ENCODE measurements around the gene SH3BP2.

SH3BP2 gene

DNA sequence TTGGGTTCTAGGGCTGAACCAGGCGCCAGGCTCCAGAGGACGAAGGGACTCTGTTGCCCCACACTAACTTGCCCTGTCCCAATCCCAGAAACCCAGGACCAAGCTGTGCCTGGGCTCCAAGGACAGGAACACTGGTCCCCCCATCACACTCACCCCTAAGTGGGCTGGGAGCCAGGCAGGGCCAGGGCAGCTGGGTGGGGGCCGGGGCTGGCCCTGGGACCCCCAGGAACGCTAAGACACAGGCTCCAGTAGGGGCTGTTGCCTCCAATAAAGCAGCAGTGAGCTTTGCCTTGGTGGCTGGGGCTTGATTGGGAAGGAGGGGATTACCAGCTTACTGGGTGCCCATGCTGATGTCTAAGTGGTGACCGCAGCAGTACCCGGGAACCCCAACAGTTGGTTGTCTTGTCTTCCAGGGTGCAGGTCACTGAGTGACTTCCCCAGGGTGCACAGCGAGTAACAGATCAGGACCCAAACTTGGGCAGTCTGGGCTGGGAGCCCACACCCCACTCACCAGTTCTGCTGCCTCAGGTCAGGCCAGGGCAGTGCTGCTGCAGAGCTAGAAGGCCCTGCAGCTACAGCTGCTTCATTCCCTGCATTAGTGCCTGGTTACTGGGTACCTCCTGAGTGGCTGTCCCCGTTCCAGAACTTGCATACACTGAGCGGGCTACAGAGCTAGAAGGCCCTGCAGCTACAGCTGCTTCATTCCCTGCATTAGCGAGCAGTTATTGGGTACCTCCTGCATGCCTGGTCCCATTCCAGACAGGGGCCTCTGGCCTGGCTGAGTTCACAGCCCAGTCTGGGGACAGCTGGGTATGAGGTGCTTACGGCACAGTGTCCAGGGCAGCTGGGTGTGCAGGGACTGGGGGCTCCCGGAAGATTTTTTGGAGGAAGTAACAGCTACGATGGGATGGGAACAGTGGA is 41.4 kb downstream of the SH3BP2 start:
- no peak for DNase-seq

DNA sequence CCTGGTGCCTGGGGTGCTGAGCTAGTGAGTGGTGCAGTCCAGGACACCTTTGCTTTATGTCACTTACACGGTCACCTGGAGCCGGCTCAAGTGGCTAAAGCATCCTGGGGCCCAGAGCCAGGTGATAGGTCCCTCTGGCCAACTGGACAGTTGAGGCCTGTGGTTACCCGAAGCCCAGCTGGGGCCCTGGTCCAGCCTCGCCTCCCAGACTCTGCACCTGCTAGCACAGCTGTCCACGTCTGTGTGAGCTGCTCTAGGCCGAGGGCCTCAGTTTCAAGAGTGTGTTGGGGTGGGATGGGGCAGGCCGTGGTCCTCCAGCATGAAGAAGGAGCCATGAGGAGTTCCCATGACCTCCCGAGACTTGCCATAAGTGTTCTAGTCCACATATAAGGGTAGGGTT is 43.1 kb downstream of the SH3BP2 start:
- DNase-seq = no peak

DNA sequence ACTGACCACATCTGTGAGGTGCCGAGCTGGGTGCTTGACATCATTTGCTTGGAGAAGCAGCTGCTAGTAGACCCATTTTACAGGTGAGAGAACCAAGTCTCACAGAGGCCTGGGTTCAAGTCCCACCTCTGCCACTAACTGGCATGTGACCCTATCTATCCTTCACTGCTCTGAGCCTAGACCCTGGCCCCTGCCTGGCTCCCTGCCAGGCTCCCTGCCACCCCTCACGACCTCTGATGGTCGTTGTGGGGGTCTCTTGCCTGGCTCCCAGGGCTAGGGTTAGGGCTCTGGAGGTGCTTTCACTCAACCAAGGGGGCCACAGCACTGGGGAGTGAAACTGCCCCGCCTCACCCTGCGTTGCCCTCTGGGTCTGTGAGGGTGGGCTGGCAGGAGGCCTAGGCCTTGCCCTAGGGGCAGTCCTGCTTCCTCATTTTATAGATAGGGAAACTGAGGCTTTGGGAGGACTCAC is 43.5 kb downstream of the SH3BP2 start:
- no peak for DNase-seq

DNA sequence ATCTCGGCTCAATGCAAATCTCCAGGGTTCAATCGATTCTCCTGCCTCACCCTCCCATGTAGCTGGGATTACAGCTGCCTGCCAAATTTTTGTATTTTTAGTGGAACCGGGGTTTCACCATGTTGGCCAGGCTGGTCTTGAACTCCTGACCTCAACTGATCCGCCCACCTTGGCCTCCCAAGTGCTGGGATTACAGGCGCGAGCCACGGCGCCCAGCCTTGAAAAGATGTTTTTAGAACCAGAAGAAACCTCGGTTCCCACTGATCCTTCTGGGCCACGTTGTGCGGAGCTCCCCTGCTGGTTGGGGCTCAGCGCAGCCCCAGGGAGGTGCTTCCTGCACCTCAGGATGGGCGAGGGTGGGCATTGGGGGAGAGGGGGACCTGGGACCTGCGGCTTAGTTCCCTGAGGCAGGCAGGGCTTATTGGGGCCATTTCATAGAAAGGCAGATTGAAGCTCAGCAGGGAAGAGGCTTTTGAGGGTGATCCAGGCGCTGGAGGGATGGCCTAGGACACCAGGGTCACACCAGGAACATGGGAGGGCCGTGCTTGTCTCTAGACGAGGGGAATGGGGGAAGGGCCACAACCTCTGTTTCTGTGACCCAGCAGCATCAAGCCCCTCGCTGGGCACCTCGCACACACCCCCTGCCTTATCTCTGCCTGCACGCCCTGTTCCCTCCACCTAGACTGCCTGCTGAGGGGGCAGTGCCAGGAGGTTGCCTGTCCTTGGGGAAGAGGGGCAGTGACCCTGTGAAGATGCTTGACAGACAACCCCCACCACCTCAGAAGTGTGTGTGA is 44.4 kb downstream of the SH3BP2 start:
- no peak for DNase-seq

DNA sequence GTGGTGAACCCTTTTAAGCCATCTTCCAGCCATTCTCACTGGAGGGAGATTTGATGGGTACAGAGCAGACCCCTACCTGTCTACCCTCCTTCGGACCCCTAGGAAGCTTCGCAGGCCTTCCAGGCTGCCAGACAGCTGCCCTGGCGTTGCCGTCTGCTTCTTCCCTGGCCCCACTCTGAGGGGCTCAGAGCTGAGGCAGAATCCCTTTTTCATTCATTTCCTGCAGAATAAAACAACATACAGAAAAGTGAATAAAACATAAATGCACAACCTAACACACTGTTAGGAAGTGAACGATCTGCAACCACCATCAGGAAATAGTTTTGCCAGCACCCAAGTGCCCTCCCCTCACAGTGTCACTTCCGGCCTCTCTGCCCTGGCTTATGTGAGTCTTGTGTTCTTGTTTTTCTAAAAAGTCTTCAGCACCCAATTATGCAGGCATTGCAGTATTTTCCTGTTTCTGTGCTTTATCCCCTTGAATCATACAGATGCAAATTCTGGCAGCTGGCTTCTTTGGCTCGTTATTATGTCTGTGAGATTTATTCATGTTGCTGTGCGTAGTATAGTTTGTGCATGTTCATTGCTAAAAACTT is 45.1 kb downstream of the SH3BP2 start:
- no peak for DNase-seq

DNA sequence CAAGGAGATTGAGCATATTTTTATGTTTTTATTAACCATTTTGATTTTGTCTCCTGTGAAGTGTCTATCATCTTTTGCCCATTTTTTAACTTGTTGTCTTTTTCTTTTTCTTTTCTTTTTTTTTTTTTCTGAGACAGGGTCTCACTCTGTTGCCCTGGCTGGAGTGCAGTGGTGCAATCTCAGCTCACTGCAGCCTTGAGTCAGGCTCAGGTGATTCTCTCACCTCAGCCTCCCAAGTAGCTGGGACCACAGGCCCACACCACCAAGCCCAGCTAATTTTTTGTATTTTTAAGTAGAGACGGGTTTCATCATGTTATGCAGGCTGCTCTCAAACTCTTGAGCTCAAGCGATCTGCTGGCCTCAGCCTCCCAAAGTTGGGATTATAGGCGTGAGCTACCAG is 46.2 kb downstream of the SH3BP2 start:
- DNase-seq = no peak

DNA sequence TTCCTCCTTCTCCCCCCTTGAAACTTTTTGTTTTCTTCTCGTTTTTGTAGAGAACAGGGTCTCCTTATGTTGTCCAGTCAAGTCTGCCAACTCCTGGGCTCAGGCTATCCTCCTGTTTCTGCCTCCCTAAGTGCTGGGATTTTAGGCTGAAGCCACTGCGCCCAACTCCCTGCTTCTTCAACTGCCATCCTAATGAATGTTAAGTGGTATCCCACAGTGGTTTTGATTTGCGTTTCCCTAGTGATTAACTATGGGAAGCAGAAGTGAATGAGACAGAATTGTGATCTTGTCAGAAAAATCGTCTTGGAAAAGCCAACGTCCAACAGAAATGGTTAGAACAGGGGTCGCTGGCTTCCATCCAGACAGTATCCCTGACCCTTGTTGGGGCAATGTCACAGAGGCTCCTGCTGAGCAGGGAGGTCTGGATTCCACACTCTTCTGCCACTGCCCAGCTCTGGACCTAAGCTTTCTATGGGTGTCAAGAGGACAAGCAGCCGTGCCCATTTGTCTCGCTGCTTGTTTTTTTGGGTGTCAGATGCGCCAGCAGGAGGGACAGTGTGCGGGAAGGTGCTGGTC is 49.9 kb downstream of the SH3BP2 start:
- DNase-seq = no peak

DNA sequence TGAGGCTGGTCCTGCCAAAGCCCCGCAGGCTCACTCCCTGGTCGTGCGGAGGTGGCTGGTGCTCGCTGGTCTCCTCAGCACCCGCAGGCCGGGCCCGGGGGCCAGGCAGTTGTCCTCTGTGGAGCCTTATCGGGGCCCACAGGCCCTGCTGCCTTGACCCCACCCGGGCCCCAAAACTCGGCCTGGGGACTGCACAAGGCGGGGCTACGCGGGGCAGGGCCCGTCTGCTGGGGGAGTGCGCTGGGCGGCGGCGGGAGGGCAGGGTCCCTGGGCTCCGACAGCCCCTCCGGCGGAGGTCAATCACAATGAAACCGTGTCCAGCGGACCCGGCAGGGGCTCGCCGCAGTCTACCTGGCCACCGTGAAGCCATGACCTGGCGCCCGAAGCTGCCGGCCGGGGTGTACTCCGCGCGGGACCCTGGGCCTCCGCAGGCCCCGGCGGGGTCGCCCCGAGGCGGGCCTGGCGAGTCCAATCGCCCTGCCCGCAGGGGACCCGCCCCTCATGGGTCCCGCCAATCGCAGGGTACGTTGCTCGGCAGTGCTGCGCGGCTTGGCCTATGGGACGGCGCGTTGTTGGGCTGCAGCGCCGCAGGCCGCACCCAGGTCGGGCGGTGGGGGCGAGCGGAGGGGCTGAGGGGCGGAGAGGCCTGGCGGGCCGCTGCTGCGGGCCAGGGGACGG is 50.5 kb downstream of the SH3BP2 start, which contains the start of gene ADD1:
Gene ADD1, plus strand, starts transcription at position 582 of the 678 bp plus-strand sequence. CDS start 32,072 bp downstream, outside the sequence.
- peak; percentile 63 for DNase-seq

DNA sequence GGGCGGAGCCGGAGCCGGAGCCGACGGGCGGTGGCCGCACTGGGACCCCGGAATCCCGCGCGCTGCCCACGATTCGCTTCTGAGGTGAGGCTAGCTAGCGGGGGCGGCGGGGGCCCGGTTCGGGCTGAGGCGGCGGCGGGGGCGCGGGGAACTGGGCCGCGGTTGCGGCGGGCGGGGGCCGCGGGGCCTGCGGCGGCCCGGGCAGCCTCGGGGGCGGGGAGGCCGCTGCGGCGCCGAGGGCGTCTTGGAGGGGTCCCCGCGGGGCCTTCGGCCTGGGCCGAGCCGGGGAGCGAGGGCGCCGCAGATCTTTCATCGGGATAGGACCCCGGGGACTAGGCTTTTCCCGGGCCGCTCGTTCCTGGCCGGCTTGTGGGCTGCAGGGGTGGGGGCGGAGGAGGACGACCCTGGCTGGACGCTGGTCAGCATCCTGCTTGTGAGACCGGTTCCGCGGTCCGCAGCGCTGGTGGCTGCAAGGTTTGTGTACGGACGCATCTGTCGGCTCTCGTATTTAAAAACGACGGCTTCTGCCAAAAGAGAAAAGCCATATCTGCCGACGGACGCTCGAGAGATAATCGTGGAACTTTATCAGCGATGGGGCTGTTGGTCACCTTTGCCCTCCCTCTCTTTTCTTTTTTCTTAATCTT is 51.2 kb downstream of the SH3BP2 start:
- DNase-seq = no peak

DNA sequence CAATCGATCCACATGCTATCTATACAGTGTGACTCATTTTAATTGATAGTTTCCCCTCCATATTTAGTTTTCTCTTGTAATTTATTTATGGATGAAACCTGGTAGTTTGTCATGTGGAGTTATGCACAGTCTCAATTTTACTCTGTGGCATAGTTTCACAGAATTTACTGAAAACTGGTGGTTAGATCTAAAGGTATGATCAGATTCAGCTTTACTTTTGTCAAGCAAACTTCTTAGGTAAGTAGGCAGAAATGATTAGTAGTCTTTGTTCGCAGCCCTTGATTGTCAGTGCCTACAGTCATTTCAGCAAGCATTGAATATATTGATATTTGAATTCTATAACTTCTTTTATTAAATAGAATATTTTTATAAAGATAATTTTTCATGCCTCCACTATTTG is 53.3 kb downstream of the SH3BP2 start:
- DNase-seq = no peak

DNA sequence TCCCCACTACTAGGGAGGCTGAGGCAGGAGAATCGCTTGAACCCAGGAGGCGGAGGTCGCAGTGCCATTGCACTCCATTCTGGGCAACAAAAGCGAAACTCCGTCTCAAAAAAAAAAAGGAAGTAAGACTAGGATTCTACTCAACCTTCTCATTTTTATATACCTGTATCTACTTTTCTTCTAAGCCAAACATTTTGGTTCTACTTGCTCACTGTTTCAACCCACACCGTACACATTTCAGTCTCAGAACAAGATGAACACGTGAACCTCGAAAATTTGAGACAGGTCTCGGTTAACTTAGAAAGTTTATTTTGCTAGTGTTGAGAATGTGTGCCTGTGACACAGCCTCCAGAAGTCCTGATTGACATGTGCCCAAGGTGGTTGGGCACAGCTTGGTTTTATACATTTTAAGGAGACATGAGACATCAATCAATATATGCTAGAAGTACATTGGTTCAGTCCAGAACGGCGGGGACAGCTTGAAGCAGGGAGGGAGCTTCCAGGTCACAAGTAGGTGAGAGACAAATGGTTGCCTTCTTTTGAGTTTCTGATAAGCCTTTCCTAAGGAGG is 54.5 kb downstream of the SH3BP2 start:
- DNase-seq = no peak

DNA sequence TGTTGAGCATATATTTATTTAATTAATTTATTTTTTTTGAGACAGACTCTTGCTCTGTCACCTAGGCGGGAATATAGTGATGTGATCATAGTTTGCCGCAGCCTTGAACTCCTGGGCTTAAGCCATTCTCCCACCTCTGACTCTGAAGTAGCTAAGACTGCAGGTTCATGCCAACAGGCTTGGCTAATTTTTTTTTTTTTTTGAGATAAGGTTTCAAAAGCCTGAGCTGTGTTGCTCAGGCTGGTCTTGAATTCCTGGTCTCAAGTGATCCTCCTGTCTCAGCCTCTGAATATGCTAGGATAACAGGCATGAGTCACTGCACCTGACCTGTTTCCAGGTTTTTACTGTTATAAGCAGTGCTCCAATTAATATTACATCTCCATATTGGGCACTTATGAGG is 55.6 kb downstream of the SH3BP2 start:
- no peak for DNase-seq

DNA sequence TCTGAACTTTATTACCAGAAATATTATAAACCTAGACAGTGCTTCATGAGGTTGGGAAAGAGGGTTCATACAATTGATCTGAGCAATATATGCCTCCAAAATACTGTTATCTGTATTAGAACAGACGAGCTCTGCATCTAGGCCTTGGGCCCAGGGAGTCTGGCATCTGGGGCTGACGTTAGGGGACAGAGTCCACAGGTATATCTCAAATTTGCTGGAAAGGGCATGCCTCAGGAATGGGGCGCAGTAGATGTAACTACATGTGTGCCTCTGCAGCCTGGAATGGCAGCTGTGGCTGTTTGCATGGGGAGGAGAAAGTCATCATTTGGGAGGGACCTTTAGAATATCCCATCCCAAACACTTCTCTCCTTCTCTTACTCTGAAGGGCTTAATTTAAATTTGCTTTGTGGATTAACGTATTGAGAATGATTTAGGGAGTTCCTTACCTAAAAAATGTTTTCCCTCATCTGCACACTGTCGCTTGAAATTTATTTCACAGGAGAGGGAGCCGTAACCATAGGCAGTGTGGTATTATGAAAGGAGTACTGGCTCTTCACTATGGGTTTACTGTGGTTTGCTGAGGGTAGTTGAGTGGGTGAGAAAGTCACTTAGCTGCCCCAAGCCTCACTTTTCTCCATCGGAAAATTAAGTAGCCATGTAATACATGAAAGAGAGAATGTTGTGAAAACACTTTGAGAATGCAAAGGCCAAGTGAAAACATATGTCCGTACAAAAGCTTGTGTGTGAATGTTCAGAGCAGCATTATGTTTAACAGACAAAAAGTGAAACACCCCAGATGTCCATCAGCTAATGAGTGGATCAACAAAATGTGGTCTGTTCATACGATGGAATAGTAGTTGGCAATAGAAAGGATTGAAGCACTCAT is 56.6 kb downstream of the SH3BP2 start:
- no peak for DNase-seq

DNA sequence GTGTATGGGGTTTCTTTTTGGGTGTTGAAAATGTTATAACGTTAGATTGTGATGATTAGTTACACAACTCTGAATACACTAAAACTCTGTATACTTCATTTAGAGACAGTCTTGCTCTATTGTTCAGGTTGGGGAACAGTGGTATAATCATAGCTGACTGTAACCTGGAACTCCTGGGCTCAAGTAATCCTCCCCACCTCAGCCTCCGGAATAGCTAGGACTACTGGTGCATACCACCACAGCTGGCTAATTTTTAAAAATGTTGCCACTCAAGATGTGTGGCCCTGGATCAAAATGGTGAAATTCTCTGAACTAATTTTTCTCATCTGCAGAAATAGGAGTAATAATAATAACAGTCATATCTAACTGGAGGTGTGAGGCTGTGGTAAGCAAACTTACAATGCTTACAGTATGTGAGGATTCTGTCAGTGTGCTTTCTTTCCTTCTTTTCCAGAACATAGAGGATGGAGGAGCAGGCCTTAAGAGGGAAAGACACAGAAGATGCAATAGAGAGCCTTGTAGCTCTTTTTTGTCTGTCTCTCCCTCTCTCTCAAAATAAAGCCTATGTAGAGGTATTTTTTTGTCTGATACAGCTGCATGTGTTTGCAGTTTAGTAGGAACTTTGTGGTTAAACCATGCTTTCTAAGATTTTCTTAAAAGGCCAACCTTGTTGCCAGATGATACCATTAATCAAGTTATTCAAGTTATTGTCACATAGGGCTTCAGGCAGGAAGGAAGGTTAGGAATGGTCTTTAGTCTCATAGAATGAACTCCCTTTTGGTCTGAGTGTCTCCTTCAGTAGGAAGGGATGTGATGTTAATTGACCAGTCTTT is 58.3 kb downstream of the SH3BP2 start:
- DNase-seq = no peak

DNA sequence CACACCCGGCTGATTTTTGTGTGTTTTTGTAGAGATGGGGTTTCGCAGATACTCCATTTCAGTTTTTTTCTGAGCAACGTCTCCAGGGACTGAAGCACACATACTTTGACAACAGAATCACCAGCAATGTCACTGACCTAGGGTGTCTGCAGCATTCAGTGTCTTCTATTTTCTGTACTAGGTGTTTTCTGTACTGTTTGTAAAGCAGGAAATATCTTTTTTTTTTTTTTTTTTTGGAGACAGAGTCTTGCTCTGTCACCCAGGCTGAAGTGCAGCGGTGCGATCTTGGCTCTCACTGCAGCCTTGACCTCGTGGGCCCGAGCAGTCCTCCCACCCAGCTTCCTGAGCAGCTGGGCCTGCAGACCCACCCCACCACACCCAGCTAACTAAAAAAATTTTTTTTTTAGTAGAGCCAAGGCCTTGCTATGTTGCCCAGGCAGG is 59.6 kb downstream of the SH3BP2 start:
- DNase-seq = no peak

DNA sequence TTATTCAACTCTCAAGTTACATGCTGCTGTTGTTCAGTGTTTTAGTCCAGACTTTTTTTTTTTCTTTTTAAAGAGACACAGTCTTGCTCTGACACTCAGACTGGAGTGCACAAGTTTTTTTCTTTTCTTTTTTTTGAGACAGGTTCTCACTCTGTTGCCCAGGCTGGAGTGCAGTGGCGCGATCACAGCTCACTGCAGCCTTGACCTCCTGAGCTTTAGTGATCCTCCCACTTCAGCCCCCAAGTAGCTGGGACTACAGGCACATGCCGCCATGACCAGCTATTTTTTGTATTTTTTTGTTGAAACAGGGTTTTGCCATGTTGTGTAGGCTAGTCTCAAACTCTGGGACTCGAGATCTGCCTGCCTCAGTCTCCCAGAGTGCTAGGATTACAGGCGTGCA is 62.7 kb downstream of the SH3BP2 start:
- DNase-seq = no peak

DNA sequence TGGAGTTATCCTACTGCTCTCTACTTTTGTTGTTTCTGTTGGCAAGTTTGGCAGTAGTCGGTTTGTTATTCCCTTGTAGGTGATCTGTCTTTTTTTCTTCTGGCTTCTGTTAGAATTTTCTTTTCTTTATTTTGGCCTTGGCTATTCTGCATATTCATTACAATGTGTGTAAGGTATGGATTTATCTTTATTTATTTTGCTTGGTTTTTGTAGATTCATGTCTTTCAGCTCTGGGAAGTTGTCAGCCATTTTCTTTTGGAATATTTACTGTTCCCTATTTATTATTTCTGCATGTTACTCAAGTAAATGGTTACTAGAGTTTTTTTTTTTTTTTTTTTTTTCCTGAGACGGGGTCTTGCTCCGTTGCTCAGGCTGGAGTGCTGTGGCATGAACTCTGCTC is 63.4 kb downstream of the SH3BP2 start:
- DNase-seq = no peak

DNA sequence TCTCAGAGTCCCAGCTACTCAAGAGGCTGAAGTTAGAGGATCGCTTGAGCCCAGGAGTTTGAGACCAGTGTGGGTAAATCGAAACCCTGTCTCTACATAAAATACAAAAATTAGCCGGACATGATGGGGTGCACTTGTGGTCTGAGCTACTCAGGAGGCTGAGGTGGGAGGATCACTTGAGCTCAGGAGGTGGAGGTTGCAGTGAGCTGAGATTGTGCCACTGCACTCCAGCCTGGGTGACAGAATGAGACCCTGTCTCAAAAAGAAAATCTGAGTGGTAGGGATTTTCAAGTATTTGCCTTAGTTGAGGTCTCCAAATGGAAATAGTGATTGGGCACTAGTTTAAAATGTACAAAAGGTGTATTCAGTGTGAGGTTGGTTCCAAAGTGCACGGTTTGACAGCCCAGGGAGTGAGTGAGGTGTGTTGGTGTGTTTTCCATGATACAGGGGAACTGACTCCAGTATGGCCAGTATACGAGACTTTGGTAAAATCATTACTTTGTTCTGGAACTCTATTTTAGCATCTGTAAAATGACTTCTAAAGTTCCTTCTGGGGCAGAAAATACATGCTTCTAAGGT is 64.6 kb downstream of the SH3BP2 start:
- DNase-seq = no peak

Measured in NCI-H510A (cell line).